Glutamatergic neuron (in vitro differentiated cells): ENCODE data around the gene BBLN. TPM values are rescaled to one million over a fixed set of nuclear protein-coding genes. Genes with fewer than 3 reads are reported as not detected.
"Not testable (repeated sequence)": the region's sequence is repeated elsewhere in the genome, so short reads cannot be mapped to it uniquely, and the experiment has no call there.

Experiments used
- DNase-seq: peaks from one replicate; pipeline ENCODE4 v3.0.0; 2022
- H3K27ac Mint-ChIP-seq: one replicate; pipeline ENCODE4 v1.8.0; 2020; ENCODE audit warnings: mild to moderate bottlenecking, mixed read lengths, inconsistent platforms; ENCODE audit not compliant: unreplicated experiment
- H3K27me3 Mint-ChIP-seq: one replicate; pipeline ENCODE4 v1.8.0; 2020; ENCODE audit warnings: mild to moderate bottlenecking, moderate library complexity, mixed read lengths, inconsistent platforms; ENCODE audit not compliant: unreplicated experiment
- H3K36me3 Mint-ChIP-seq: one replicate; pipeline ENCODE4 v1.8.0; 2020; ENCODE audit warnings: mild to moderate bottlenecking, mixed read lengths, inconsistent platforms; ENCODE audit not compliant: unreplicated experiment
- H3K4me1 Mint-ChIP-seq: one replicate; pipeline ENCODE4 v1.8.0; 2020; ENCODE audit warnings: mild to moderate bottlenecking, low read depth, mixed read lengths, inconsistent platforms; ENCODE audit not compliant: unreplicated experiment
- H3K4me3 Mint-ChIP-seq: one replicate; pipeline ENCODE4 v1.8.0; 2020; ENCODE audit warnings: mild to moderate bottlenecking, mixed read lengths, inconsistent platforms; ENCODE audit not compliant: unreplicated experiment
- H3K9me3 Mint-ChIP-seq: one replicate; pipeline ENCODE4 v1.8.0; 2020; ENCODE audit warnings: mild to moderate bottlenecking, moderate library complexity, mixed read lengths, inconsistent platforms; ENCODE audit not compliant: unreplicated experiment
- long read RNA-seq: library from polyadenylated mRNA; unstranded; transcript quantifications from one replicate; pipeline ENCODE4 v2.0.0, GENCODE V29; 2020; ENCODE audit not compliant: unreplicated experiment
- total RNA-seq: library from RNA; stranded (reverse); fragmentation: NEBNext Ultra II Directional; extraction: Animal tissue kit (Norgen Biotek cat#: 25700); gene quantifications from one replicate; pipeline ENCODE4 v1.2.1, GENCODE V29; 2021; ENCODE audit not compliant: unreplicated experiment
- TF ChIP-seq, protein P1 (sequence below): fragments of 200-600 bp; sonication (generic); IDR thresholded peaks from one replicate; pipeline ENCODE4 v1.5.0; 2021; ENCODE audit not compliant: partially characterized antibody, unreplicated experiment

BBLN gene, protein sequence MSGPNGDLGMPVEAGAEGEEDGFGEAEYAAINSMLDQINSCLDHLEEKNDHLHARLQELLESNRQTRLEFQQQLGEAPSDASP
- 147 TPM for total RNA-seq
- long read RNA-seq, transcript C9orf16-201 (2 exons, 713 nt) = major isoform, 177 of 190 reads
- long read RNA-seq, partial matches to known transcripts = 0 of 190 reads
- long read RNA-seq, other reads (novel, unspliced or antisense) = 9 of 190 reads

DNA sequence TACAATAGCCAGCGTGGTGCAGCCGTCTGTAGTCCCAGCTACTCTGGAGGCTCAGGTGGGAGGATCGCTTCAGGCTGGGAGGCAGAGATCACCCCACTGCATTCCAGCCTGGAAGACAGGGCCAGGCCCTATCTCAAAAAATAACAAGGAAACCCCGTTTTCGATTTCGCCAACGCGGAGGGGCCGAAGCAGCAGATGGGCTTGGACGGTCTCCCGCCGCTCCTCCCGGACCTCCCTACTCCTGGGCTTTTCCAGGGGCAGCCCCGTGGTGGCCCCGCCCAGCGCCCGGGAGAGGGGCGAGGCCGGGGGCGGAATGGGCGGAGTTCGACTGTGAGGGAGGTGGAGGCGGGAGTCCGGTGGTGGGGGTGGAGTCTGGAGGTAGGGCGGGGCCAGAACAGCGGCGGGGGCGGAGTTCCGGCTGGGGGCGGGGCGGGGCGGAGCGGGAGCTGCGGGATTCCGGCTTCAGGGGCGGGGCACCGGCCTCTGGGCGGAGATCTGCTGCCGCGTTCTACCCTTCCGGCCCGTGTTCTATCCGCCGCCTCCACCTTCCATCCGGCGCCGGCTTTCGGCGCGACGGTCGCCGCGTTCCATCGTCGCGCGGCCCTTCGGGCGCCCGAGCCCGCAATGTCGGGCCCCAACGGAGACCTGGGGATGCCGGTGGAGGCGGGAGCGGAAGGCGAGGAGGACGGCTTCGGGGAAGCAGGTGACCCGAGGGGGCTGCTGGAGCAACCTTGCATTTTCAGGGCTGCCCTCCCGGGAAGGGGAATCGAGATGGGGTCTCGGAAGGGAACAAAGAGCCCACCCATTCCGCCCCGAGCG is at the start of gene BBLN:
TSS of gene BBLN (plus strand) at position 482 of the 819 bp plus-strand sequence. CDS start at position 625, 143 bp downstream.
- Mint-ChIP-seq H3K27me3 (peaks cover 5% of the 10 kb centered on the region), H3K27ac (peak within 1 kb of the TSS; percentile 89), H3K4me3 (peak within 1 kb of the TSS; percentile 82), H3K9me3 (peaks cover 4% of the 10 kb centered on the region), H3K4me1 (no peaks in the 10 kb centered on the region), H3K36me3 (peaks cover 6% of the 10 kb centered on the region)
- TF ChIP-seq, protein P1, sequence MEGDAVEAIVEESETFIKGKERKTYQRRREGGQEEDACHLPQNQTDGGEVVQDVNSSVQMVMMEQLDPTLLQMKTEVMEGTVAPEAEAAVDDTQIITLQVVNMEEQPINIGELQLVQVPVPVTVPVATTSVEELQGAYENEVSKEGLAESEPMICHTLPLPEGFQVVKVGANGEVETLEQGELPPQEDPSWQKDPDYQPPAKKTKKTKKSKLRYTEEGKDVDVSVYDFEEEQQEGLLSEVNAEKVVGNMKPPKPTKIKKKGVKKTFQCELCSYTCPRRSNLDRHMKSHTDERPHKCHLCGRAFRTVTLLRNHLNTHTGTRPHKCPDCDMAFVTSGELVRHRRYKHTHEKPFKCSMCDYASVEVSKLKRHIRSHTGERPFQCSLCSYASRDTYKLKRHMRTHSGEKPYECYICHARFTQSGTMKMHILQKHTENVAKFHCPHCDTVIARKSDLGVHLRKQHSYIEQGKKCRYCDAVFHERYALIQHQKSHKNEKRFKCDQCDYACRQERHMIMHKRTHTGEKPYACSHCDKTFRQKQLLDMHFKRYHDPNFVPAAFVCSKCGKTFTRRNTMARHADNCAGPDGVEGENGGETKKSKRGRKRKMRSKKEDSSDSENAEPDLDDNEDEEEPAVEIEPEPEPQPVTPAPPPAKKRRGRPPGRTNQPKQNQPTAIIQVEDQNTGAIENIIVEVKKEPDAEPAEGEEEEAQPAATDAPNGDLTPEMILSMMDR = no peak
- peak; percentile 97 for DNase-seq

DNA sequence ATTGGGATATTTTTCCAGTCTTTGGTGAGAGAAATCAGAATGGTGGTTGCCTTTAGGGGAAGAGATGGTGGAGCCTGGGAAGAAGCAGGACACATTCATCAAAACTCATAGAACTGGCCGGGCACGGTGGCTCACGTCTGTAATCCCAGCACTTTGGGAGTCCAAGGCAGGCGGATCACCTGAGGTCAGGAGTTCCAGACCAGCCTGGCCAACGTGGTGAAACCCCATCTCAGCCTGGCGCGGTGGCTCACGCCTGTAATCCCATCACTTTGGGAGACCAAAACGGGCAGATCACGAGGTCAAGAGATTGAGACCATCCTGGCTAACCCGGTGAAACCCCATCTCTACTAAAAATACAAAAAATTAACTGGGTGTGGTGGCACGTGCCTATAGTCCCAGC is 48.3 kb upstream of the BBLN start:
- not testable (repeated sequence) for H3K4me3 Mint-ChIP-seq, H3K9me3 Mint-ChIP-seq, H3K27ac Mint-ChIP-seq, H3K27me3 Mint-ChIP-seq, H3K36me3 Mint-ChIP-seq, DNase-seq
- peaks cover 19% of the 10 kb centered on the region for H3K4me1 Mint-ChIP-seq

- no peak overlapping the region for H3K27ac Mint-ChIP-seq
- H3K9me3 Mint-ChIP-seq = peaks cover 3% of the 10 kb centered on the region
- H3K36me3 Mint-ChIP-seq = no peaks in the 10 kb centered on the region
- H3K27me3 Mint-ChIP-seq = peaks cover 3% of the 10 kb centered on the region
- TF ChIP-seq, protein P1 = no peak
- H3K4me1 Mint-ChIP-seq = peaks cover 17% of the 10 kb centered on the region
- DNase-seq = no peak
- no peak overlapping the region for H3K4me3 Mint-ChIP-seq
Measured at GRCh38 chr9:128113526-128114325, 46.3 kb upstream of the BBLN start.

DNA sequence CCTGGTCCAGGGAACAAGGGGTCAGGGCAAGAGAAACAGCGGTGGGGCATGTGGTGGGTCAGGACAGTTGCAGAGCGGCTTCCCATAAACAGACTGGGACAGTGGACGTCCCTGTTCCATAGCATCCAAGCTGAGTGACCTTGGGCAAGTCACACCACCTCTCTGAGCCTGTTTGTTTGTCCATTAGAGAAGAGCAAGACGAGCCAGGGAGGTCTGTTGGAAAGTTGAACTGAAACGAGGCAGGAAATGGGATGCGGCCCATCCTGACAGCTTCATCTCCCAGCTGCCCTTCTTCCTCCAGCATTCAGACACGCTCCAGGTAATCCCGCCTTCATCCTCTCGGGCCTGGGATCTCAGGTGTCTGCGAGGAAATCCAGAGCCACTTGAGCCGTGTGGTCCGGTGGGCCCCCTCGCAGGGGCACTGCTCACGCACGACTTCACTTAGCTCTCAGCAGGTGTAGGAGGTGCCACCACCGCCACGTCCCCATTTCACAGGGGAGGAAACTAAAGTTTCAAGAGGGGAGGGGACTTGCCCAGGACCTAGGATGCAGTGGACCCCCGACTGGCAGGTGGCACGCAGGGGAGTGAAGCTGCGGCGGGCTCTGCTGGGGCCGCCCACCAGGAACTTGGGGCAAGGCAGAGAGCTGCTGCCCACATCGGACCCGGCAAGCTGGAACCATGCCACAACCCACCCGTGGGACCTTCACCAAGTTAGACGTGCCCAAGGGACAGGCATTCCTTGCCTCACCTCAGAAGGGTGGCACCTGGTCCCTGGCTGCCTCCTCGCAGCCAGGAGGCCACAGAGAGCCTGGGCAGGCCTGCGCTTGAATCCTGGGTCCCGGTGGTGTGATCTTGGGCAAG is 45.5 kb upstream of the BBLN start:
- H3K4me1 Mint-ChIP-seq = peaks cover 12% of the 10 kb centered on the region
- H3K27ac Mint-ChIP-seq = no peak overlapping the region
- peaks cover 3% of the 10 kb centered on the region for H3K27me3 Mint-ChIP-seq
- no peak overlapping the region for H3K4me3 Mint-ChIP-seq
- peaks cover 3% of the 10 kb centered on the region for H3K9me3 Mint-ChIP-seq
- no peaks in the 10 kb centered on the region for H3K36me3 Mint-ChIP-seq
- TF ChIP-seq, protein P1 = no peak
- peak; percentile 8 for DNase-seq
